DMS 273 treated with DMSO at 0.1 percent for 48 hours (cell line): ENCODE data around the gene MGARP.

Experiments
- DNase-seq: peaks from one replicate; lab custom pipeline; 2025; lab: John Stamatoyannopoulos, UW

Gene MGARP

DNA sequence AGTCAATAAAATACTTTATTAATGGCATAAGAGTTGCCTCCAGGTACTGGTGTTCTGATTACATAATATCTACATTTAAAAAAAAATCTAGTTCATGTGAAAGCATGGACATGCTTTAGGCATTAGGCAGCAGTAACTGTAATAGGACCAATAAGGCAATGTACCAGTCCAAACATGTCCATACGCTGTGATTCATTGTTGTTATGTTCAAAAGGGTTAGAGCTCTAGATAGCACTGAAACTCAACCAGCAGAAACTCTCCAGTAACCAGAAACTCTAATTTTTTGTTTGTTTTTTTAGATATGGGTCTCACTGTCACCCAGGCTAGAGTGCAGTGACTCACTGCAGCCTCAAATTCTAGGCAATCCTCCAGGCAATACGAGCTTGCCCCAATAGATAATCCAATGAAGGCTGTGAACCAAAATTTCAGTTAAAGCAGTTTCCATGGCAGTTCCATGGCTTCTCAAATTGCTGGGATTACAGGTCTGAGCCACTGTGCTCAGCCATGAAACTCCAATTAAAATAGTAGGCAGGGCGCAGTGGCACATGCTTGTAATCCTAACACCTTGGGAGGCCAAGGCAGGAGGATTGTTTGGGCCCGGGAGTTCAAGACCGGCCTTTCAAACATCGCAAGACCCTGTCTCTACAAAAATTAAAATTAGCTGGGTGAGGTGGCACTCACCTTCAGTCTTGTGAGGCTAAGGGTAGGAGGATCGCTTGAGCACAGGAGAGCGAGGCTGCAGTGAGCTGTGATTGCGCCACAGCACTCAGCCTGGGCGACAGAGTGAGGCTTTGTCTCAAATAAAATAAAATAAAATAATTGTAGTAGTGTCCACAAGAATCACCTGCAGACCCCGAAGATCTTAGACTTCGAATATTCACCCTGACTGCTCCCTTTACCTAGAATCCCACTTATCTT, 36.3 kb downstream of the MGARP start:
- DNase-seq = no peak

DNA sequence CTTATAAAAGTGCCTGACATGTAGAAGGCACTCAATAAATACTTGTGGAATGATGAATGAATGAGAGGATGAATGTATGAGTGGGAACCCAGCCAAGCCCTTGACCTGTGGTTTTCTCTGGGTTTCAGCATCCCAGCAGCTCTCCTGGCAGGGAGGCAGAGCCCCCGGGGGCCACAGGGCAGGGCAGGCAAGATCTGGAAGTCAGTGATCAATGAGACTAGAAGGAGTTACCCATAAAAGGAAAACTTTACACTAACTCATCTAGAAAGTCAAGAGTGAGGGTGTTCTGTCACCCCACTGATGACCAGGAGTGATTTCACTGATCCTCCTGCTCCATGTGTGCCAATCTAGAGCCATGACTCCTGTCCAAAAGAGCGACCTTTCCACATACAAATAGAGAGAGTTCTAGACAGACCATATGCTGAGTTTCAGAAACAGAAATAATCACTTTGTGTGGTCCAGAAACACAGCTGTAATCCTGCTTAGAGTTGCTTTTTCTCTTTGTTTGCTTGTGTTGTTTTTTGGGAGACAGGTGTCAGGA, 37.4 kb downstream of the MGARP start:
- no peak for DNase-seq

DNA sequence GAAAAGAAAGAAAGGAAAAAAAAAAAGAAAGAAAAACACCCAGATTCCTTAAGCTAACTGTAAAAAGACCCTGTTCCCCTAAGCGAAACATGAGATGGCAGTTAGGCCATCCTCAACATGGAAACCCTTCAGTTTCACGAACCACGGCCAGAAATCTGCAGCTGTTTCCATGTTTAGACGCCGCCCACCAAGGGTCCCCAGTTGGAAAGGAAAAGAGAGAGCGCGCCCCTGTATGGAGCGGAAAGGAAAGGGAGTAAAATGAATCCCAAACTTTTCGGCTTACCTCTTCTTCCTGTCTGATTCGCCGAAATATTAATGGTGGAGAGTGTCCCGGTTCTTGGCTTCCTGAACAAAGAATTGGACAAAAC, 38.3 kb downstream of the MGARP start:
- DNase-seq = no peak

DNA sequence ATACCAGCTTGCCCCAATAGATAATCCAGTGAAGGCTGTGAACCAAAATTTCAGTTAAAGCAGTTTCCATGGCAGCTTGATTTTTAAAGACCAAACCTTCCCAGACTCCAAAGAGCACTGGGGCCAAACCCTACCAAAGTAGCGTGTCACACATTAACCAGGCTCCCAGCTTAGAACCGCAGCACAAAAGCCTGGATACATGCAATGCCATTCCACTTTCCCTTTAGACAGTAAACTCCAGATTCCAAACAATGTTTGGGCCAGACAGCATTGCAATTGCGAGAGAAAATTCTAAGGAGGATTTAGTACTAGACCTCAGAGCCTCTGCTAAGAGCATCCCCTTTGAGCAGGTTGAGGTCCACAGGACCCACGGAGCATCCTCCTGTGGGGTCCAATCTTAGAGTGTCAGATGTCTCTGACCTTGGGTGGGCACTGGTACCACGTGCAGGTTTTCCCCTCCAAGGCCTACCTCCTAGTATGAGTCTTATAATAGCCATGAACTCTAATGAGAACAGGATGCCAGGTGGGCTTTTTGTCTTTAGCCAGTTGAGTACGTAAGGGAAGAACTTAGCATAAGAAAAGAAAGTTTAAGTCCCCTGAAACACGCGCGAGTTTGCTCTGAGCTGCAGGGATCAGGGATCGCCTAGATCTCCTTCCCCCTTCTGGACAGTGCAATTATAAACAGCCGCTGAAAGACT, 38.8 kb downstream of the MGARP start:
- DNase-seq = no peak

DNA sequence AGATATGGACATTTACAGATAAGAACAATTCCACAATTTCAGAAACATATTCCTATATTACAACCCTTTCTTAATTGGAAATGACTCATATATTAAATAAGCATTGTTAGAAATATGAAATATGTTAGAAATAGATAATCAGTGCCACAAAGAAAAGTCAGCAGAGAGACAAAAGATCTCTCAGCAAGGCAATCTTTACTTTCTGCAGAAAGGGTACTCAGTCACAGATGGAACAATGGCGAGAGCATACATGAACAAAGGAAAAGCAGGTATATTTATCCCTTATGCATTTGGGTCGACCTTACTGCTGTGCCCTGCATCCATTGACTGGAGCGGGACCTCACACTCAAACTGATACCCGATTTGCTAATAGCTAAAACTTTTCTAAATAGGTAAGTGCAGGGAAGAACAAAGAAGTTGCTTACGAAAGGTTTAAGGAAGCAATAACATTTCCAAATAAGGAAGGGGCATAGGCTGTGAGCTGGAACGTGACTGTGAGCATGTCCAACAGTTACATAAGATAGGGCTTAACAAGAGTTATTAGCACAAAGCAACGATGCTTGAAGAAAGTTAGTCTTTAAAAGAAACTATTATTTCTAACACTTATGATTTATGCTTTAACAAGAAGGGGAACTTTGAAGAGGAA, 40.8 kb downstream of the MGARP start:
- DNase-seq = no peak

DNA sequence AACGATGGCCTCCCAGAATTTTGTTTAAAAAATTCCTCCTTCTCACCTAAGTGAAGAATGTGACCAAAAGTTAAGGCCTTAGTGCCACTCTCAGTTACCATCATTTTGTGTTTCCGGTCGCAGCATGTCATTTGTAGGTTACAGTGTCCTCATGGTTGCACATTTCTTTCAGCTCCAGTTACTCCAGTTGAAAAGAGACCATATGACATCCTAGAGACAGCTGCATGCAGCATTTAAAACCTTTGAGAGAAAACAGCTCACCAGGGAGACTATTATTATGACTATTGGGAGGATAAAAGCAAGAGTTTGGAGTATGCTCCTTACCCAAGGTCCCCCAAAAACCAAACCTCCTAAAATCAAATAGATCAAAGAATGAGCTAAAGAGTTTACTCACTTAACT, 45.8 kb downstream of the MGARP start:
- DNase-seq = no peak

DNA sequence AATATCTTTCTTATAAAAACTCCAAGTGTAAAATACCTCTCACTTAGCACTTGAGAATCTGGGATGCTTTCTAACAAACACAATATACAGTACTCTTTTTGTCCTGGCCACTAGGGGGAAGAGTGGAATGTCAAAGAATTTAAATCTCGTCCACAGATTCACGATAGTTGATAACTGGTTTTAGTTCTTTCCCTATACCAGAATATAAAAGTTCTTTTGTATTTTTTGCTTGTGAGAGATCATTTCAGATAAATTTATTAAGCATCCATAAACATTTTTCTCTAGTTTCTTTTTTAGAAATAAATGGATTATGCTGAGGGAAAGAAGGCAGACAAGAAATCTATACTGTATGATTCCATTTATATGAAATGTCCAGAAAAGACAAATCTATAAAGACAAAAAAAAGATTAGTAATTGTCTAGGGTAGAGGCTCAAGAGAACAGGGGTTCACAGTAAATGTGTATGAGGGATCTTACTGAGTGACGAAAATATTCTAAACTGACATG, 50.4 kb downstream of the MGARP start:
- DNase-seq = no peak

DNA sequence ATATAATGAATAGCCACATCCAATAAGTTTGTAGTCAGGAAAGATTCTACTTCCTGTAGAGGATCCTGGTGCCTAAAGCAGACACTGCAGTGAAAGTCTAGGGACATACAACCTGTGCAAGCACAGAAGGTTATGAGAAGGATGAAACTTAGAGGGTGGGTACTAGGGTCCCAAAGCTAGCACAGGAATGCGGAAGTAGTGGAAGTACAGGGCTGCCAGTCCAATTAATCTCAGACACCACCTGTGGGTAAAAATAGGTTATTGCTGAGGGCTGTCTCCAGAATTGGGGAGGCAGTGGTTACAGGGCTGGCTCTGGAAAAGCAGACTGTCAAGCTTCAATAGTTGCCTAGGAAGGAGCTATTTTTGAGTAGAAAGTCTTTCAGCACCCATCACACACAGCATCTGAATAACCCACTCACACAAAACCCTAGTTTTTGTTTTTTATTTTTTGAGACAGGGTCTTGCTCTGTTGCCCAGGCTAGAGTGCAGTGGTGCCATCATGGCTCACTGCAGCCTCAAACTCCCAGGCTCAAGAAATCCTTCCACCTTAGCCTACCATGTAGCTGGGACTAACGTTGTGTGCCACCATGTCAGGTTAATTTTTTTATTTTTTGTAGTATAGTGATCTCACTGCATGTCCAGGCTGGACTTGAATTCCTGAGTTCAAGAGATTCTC, 52.2 kb downstream of the MGARP start:
- no peak for DNase-seq

DNA sequence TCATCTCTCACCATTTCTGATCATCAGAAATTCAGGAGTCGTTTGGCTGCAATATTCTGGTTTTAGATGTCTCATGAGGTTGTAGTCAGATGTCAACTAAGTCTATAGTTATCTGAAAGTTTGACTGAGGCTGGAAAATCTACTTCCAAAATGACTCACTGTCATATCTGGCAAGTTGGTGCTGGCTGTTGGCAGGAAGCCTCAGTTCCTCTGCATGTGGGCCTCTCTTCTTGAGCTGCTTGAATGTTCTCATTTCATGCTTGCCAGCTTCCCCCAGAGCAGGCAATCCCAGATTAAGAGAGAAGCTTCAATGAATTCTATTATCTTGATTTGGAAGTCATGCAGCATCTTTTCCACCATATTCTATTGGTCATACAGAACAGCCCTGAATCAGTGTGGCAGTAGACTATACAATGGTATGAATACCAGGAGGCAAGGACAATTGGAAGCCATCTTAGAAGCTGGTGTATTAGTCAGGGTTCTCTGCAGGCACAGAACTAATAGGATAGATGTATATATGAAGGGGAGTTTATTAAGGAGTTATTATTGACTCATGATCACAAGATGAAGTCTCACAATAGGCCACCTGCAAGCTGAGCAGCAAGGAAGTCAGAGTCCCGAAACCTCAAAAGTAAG, 56.2 kb downstream of the MGARP start:
- no peak for DNase-seq

DNA sequence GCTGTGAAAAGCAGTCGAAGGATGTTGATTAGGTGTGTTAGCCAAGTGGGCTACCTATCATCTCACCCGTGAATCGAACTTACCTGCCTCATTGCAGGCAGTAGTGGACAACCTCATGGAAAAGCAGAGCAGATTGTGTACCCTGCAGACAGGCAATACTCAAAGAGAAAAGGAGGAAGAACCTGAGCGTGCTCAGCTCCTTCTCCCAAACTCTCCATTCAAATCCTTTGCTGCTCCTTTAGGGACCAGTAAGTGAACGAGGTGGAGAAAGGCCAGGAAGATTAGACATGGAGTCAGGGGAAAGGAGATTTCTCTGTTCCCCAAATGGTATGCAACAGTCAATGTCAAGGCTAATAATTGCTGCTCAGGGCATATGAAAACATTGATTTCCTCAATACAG, 57.8 kb downstream of the MGARP start:
- DNase-seq = no peak

DNA sequence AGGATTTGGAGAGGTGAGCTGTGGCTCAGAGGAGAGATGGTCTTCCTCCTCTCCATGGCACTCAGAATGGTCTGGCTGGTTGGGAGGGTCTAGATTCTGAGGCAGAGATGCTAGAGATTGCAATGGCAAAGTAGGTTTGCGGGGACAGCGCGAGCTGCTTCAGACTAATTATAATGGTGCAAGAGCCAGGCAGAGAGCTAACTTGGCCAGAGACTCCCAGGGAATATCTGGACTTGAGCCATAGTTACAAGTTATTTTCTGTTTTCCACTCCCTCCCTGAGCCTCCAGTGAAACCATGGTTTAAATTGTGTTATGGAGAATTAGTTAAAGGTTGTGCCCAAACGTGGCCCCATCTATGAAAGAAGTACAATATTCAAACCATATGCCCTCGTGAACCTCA, 58.3 kb downstream of the MGARP start:
- no peak for DNase-seq

DNA sequence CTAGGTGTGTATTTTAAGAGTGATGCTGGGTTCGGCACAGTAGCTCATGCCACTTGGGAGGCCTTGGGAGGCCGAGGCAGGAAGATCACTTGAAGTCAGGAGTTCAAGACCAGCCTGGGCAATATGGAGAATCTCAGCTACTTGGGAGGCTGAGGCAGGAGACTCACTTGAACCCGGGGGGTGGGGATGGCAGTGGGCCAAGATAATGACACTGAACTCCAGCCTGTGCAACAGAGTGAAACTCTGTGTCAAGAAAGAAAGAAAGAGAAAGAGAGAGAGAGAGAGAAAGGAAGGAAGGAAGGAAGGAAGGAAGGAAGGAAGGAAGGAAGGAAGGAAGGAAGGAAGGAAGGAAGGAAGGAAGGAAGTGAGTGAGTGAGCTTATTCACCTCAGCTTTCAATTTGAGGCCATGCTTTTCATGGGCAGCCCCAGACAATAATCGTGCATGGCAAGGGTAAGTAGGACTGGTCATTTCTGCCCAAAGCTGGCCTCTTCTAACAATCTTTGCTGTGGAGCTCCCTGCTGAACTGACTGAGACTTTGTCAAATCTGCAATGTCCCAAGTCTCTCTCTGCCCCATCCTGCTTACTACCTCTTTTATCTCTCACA, 60.5 kb downstream of the MGARP start:
- no peak for DNase-seq
